Measurements from ENCODE around the gene CYP4A22. TPM values are rescaled to one million over a fixed set of nuclear protein-coding genes. Genes with fewer than 3 reads are reported as not detected.
A peak's percentile ranks its signal among the peaks of the same experiment; 100 is the strongest.

CYP4A22 gene
- total and polyA plus RNA-seq, 9 of the 15 experiments (the other 6 are each of a cell fraction or from before 2014, with no cell fraction given) = 0.07 TPM; not detected in 8

GRCh38 chr1:47181095-47181954 lies 44.1 kb downstream of the CYP4A22 start (continued):
- TF ChIP-seq ZNF398 (CRISPR knock-in tag; IDR thresholded peaks at IDR 0.05) (no peak), OTX1 (CRISPR knock-in tag; IDR thresholded peaks at IDR 0.05) (peak; percentile 99), ZNF444 (CRISPR knock-in tag; IDR thresholded peaks at IDR 0.05) (peak; percentile 94), NRF1 (conservative IDR thresholded peaks at IDR 0.05 in 1 of 2, IDR thresholded peaks at IDR 0.05 in 1 of 2) (peak; percentile 36 to 54), U2AF1 (optimal IDR thresholded peaks at IDR 0.05; ENCODE audit: low read depth, low read length) (no peak), RBFOX2 (IDR thresholded peaks at IDR 0.05; ENCODE audit: low read depth, low read length) (peak; percentile 63), ZBTB9 (CRISPR knock-in tag; IDR thresholded peaks at IDR 0.05) (peak; percentile 99), ZNF124 (CRISPR knock-in tag; IDR thresholded peaks at IDR 0.05) (no peak), CBFB (CRISPR knock-in tag; IDR thresholded peaks at IDR 0.05) (peak; percentile 83; the same call in 1 of the 2 replicates), KAT8 (IDR thresholded peaks at IDR 0.05; ENCODE audit: low read depth) (no peak), ZBTB7A (IDR thresholded peaks at IDR 0.05; ENCODE audit: borderline replicate concordance, control insufficient read depth, low read depth, low read length) (peak; percentile 100), MCM3 (IDR thresholded peaks at IDR 0.05) (no peak), ZFP30 (CRISPR knock-in tag; IDR thresholded peaks at IDR 0.05; ENCODE audit: borderline replicate concordance) (no peak), ZSCAN32 (CRISPR knock-in tag; IDR thresholded peaks at IDR 0.05) (no peak), ZNF3 (CRISPR knock-in tag; IDR thresholded peaks at IDR 0.05) (no peak), HCFC1 (IDR thresholded peaks at IDR 0.05; ENCODE audit: low read depth, low read length) (0 out of 2 replicates have a peak, but pooled peaks have one; percentile 21)
- TF ChIP-seq, protein P1, sequence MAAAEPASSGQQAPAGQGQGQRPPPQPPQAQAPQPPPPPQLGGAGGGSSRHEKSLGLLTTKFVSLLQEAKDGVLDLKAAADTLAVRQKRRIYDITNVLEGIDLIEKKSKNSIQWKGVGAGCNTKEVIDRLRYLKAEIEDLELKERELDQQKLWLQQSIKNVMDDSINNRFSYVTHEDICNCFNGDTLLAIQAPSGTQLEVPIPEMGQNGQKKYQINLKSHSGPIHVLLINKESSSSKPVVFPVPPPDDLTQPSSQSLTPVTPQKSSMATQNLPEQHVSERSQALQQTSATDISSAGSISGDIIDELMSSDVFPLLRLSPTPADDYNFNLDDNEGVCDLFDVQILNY (CRISPR knock-in tag; IDR thresholded peaks at IDR 0.05) = peak; percentile 54; the same call in 1 of the 2 replicates
- TF ChIP-seq, protein P2, sequence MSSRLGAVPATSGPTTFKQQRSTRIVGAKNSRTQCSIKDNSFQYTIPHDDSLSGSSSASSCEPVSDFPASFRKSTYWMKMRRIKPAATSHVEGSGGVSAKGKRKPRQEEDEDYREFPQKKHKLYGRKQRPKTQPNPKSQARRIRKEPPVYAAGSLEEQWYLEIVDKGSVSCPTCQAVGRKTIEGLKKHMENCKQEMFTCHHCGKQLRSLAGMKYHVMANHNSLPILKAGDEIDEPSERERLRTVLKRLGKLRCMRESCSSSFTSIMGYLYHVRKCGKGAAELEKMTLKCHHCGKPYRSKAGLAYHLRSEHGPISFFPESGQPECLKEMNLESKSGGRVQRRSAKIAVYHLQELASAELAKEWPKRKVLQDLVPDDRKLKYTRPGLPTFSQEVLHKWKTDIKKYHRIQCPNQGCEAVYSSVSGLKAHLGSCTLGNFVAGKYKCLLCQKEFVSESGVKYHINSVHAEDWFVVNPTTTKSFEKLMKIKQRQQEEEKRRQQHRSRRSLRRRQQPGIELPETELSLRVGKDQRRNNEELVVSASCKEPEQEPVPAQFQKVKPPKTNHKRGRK (tag; IDR thresholded peaks at IDR 0.05) = peak; percentile 9; the same call in 1 of the 2 replicates
- TF ChIP-seq, protein P3, sequence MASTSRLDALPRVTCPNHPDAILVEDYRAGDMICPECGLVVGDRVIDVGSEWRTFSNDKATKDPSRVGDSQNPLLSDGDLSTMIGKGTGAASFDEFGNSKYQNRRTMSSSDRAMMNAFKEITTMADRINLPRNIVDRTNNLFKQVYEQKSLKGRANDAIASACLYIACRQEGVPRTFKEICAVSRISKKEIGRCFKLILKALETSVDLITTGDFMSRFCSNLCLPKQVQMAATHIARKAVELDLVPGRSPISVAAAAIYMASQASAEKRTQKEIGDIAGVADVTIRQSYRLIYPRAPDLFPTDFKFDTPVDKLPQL (IDR thresholded peaks at IDR 0.05; ENCODE audit: extremely low read depth, insufficient read length) = no peak

Measured in K562 (cell line).